ENCODE data around the gene AHCYL2. TPM values are rescaled to one million over a fixed set of nuclear protein-coding genes. Genes with fewer than 3 reads are reported as not detected.

Gene AHCYL2
- total and polyA plus RNA-seq, 2 experiments from 2014 or later: 7.8 to 29.4 TPM

GRCh38 chr7:129435414-129435829 lies 210.6 kb downstream of the AHCYL2 start:
- ATAC-seq: no peak
- H3K9me2 ChIP-seq (ENCODE audit: insufficient read depth): no peaks in the 10 kb centered on the region
- Mint-ChIP-seq H3K27me3 (ENCODE audit: insufficient read depth, low read depth, poor library complexity) (peaks cover 9% of the 10 kb centered on the region), H3K4me3 (peak overlapping the region; percentile 76), H3K4me1 (peaks cover 26% of the 10 kb centered on the region), H3K36me3 (ENCODE audit: low read depth) (peaks cover 2% of the 10 kb centered on the region; the same call in 2 of the 3 replicates), H3K9me3 (no peaks in the 10 kb centered on the region), H3K27ac (no peak overlapping the region)
- H3K27ac ChIP-seq (ENCODE audit: low read depth): no peak overlapping the region
- H4K20me1 ChIP-seq (replicated peaks; ENCODE audit: insufficient read depth): peaks cover 17% of the 10 kb centered on the region
- H3K4me3 ChIP-seq: peak overlapping the region; percentile 83
- H3K79me2 ChIP-seq (replicated peaks; ENCODE audit: insufficient read depth): peaks cover 13% of the 10 kb centered on the region; the same call in 1 of the 2 replicates
- H3K4me1 ChIP-seq (ENCODE audit: insufficient read depth): peaks cover 16% of the 10 kb centered on the region
- peaks cover 20% of the 10 kb centered on the region for H3K27me3 ChIP-seq (ENCODE audit: insufficient read depth)
- H3K4me2 ChIP-seq: peak overlapping the region; percentile 97
- TF ChIP-seq ETS1 (IDR thresholded peaks at IDR 0.05) (no peak), STAT1 (IDR thresholded peaks at IDR 0.05; ENCODE audit: unreplicated experiment) (no peak), REST (IDR thresholded peaks at IDR 0.05; ENCODE audit: unreplicated experiment) (no peak), ZNF331 (CRISPR knock-in tag; IDR thresholded peaks at IDR 0.05; ENCODE audit: low read depth) (no peak), POLR2AphosphoS5 (IDR thresholded peaks at IDR 0.05; ENCODE audit: low read depth) (no peak), CREB1 (CRISPR knock-in tag; IDR thresholded peaks at IDR 0.05; ENCODE audit: low read depth) (no peak), JUNB (IDR thresholded peaks at IDR 0.05; ENCODE audit: unreplicated experiment) (no peak), NANOG (IDR thresholded peaks at IDR 0.05; ENCODE audit: borderline replicate concordance) (no peak), CTCF (conservative IDR thresholded peaks at IDR 0.05; ENCODE audit: low read depth in 2 of 2) (no peak), EZH2phosphoT487 (IDR thresholded peaks at IDR 0.05; ENCODE audit: unreplicated experiment) (no peak), ZNF114 (CRISPR knock-in tag; IDR thresholded peaks at IDR 0.05) (no peak), EZH2 (IDR thresholded peaks at IDR 0.05; ENCODE audit: low read depth, unreplicated experiment) (no peak)
- peaks cover 7% of the 10 kb centered on the region; the same call in 1 of the 2 replicates for H3F3A ChIP-seq (replicated peaks; ENCODE audit: low read depth)
- H2AFZ ChIP-seq: no peak overlapping the region
- no peak for DNase-seq (ENCODE audit: low spot score)
- peaks cover under 1% of the 10 kb centered on the region; the same call in 1 of the 2 replicates for H3K36me3 ChIP-seq (ENCODE audit: insufficient read depth)

Data from GM23338 (cell line).